ENCODE results near the gene NFYC.

DNA sequence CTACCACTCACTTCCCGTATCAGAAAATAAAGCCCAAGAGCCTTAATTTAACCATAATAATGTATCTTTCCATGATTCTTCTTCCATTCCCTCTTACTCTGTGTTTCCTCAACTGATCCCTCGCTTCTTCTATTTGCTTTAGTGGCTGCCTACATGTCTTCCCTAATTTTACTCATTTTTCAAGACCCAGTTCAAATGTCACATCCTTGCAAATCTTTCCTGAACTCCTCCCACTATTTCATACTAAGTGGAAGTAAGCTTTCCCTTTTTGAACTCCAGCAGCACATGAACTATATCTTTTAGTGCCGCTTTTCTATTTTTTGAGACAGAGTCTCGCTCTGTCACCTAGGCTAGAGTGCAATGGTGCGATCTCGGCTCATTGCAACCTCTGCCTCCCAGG lies 3.8 kb upstream of the NFYC start:
- TF ChIP-seq EP300 (IDR thresholded peaks at IDR 0.05) (no peak), POLR2AphosphoS5 (IDR thresholded peaks at IDR 0.05) (no peak), POLR2A (IDR thresholded peaks at IDR 0.05) (no peak)
- TF ChIP-seq, protein P1, sequence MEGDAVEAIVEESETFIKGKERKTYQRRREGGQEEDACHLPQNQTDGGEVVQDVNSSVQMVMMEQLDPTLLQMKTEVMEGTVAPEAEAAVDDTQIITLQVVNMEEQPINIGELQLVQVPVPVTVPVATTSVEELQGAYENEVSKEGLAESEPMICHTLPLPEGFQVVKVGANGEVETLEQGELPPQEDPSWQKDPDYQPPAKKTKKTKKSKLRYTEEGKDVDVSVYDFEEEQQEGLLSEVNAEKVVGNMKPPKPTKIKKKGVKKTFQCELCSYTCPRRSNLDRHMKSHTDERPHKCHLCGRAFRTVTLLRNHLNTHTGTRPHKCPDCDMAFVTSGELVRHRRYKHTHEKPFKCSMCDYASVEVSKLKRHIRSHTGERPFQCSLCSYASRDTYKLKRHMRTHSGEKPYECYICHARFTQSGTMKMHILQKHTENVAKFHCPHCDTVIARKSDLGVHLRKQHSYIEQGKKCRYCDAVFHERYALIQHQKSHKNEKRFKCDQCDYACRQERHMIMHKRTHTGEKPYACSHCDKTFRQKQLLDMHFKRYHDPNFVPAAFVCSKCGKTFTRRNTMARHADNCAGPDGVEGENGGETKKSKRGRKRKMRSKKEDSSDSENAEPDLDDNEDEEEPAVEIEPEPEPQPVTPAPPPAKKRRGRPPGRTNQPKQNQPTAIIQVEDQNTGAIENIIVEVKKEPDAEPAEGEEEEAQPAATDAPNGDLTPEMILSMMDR (IDR thresholded peaks at IDR 0.05): no peak

Measured in stomach (tissue), 4 donors.